ENCODE data around the gene LAPTM5. TPM values are rescaled to one million over a fixed set of nuclear protein-coding genes. Genes with fewer than 3 reads are reported as not detected.

LAPTM5 gene
- total and polyA plus RNA-seq, 2 donors (not counting 3 experiments of a cell fraction or from before 2014, with no cell fraction given), result 83.4 to 95.2 TPM

DNA sequence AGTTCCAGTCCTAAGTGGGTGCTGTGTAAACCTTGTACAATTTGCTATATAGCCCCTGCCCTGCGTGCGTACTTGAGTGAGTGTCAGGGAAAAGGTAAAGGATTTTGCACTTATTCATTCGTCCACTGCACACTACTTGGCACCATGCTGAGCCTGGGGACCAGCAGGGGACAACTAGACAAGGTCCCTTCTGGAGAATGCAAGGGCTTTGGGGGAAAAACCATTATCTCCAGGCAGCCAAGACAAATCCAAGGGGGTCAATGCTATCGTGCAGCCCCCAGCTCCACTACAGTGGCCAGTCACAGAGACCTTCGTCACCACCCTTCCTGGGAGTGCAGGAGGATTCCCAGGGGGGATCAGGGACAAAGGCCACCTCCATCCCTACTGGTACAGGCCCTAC lies 73.9 kb downstream of the LAPTM5 start:
- Histone ChIP-seq H3K79me2 (ENCODE audit: control insufficient read depth, insufficient read depth, low read length) (no peaks in the 10 kb centered on the region), H3K27ac (ENCODE audit: insufficient read depth, low read depth, low read length) (no peak overlapping the region), H3K4me3 (replicated peaks in 1 of 3; ENCODE audit: insufficient read depth in 1 of 3, low read depth in 1 of 3, low read length in 3 of 3) (no peak overlapping the region), H4K20me1 (replicated peaks; ENCODE audit: control insufficient read depth, extremely low read depth, insufficient read depth, low read length) (no peaks in the 10 kb centered on the region), H2AFZ (ENCODE audit: low read depth, low read length) (no peak overlapping the region), H3K27me3 (ENCODE audit: control insufficient read depth in 2 of 2, insufficient read depth in 2 of 2, low read length in 2 of 2) (peaks cover 26 to 27% of the 10 kb centered on the region in 2 experiments), H3K36me3 (ENCODE audit: control insufficient read depth in 2 of 2, extremely low read depth in 1 of 2, insufficient read depth in 2 of 2, low read length in 2 of 2) (no peaks in the 10 kb centered on the region), H3K4me2 (ENCODE audit: insufficient read depth, low read length) (no peak overlapping the region), H3K9me1 (replicated peaks; ENCODE audit: control insufficient read depth, extremely low read depth, insufficient read depth, low read length) (no peaks in the 10 kb centered on the region), H3K9ac (replicated peaks; ENCODE audit: extremely low read depth, insufficient read depth, low read length) (no peak overlapping the region), H3K4me1 (ENCODE audit: control insufficient read depth, extremely low read depth, insufficient read depth, low read length) (no peaks in the 10 kb centered on the region), H3K9me3 (replicated peaks; ENCODE audit: control insufficient read depth, insufficient read depth, low read length) (no peaks in the 10 kb centered on the region)
- TF ChIP-seq GATA2 (IDR thresholded peaks at IDR 0.05; ENCODE audit: insufficient read depth, insufficient read length, low read depth, low read length) (no peak), MYC (IDR thresholded peaks at IDR 0.05; ENCODE audit: low read depth, low read length) (no peak), POLR2AphosphoS5 (IDR thresholded peaks at IDR 0.05; ENCODE audit: insufficient read depth, low read depth, low read length) (no peak), POLR2A (IDR thresholded peaks at IDR 0.05; ENCODE audit: low read depth, low read length) (no peak), JUN (IDR thresholded peaks at IDR 0.05; ENCODE audit: borderline replicate concordance, insufficient read depth, insufficient read length, low read depth) (no peak), FOS (IDR thresholded peaks at IDR 0.05; ENCODE audit: borderline replicate concordance, insufficient read depth, low read length) (no peak), EZH2 (IDR thresholded peaks at IDR 0.05; ENCODE audit: borderline replicate concordance, low read depth, low read length, severe bottlenecking) (no peak)
- TF ChIP-seq, protein P1, sequence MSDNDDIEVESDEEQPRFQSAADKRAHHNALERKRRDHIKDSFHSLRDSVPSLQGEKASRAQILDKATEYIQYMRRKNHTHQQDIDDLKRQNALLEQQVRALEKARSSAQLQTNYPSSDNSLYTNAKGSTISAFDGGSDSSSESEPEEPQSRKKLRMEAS (IDR thresholded peaks at IDR 0.05; ENCODE audit: insufficient read depth, insufficient read length), result no peak
- TF ChIP-seq, protein P2, sequence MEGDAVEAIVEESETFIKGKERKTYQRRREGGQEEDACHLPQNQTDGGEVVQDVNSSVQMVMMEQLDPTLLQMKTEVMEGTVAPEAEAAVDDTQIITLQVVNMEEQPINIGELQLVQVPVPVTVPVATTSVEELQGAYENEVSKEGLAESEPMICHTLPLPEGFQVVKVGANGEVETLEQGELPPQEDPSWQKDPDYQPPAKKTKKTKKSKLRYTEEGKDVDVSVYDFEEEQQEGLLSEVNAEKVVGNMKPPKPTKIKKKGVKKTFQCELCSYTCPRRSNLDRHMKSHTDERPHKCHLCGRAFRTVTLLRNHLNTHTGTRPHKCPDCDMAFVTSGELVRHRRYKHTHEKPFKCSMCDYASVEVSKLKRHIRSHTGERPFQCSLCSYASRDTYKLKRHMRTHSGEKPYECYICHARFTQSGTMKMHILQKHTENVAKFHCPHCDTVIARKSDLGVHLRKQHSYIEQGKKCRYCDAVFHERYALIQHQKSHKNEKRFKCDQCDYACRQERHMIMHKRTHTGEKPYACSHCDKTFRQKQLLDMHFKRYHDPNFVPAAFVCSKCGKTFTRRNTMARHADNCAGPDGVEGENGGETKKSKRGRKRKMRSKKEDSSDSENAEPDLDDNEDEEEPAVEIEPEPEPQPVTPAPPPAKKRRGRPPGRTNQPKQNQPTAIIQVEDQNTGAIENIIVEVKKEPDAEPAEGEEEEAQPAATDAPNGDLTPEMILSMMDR (IDR thresholded peaks at IDR 0.05; ENCODE audit: extremely low read depth in 1 of 2, insufficient read depth in 1 of 2, low read depth in 1 of 2, low read length in 2 of 2), result no peak
- intact Hi-C loops (cut with micrococcal nuclease), result no loop called here
- CTCF ChIA-PET, result no interaction called here
- DNase-seq (ENCODE audit: low read depth, low spot score) (no peak), FAIRE-seq (no peak)
- no TSS peak for BruUV-seq (replicated peaks)
- POLR2A ChIA-PET, result no interaction called here
- dilution Hi-C loops (cut with MboI; ENCODE audit: extremely low pct_ligation_motif_present, low sequenced_read_pairs), result no loop called here

Small RNAs within 50 kb of the gene (microRNA-seq; reads per million reads assigned to microRNA genes)
- 1.5 reads per million for gene MIR4420 (ENCODE audit: borderline number of aligned reads, borderline replicate concordance)

Small RNAs within 50 kb of the gene (small RNA-seq; reads per million reads assigned to genes)
- gene MIR4420 (ENCODE audit: insufficient read depth, insufficient read length, low read depth, low replicate concordance), result 2.8 reads per million, percentile 16 among the genes with 10 or more reads in this experiment

Other genes with a start within 250 kb of the LAPTM5 start
- gene MATN1, start 34.2 kb downstream of the LAPTM5 start, total RNA-seq, result 0.29 TPM in 1 of 2 replicates, not detected in the other
- 0.13 and 0.36 TPM in 2 replicates for gene MATN1, start 34.2 kb downstream of the LAPTM5 start, polyA plus RNA-seq
- 20.8 and 25.9 TPM in 2 replicates for gene SDC3, start 151.0 kb upstream of the LAPTM5 start, total RNA-seq
- 7.0 and 7.1 TPM in 2 replicates for gene SDC3, start 151.0 kb upstream of the LAPTM5 start, polyA plus RNA-seq